DMS53 treated with DMSO at 0.1 percent for 48 hours (cell line): Measurements from ENCODE around the gene LMF1.
"Not testable (repeated sequence)": the region's sequence is repeated elsewhere in the genome, so short reads cannot be mapped to it uniquely, and the experiment has no call there.

ENCODE experiments used
- DNase-seq: peaks from one replicate; lab custom pipeline; 2025; ENCODE audit not compliant: unreplicated experiment; lab: John Stamatoyannopoulos, UW

LMF1 gene

GRCh38 chr16:897200-897543 lies 73.6 kb downstream of the LMF1 start:
- DNase-seq: no peak

- no peak for DNase-seq
These were observed 74.3 kb downstream of the LMF1 start for GRCh38 chr16:896261-897199.

- DNase-seq: no peak
These were observed 75.4 kb downstream of the LMF1 start for GRCh38 chr16:895371-895770.

GRCh38 chr16:894841-895240 lies 75.9 kb downstream of the LMF1 start:
- no peak for DNase-seq

GRCh38 chr16:894136-894535 lies 76.6 kb downstream of the LMF1 start:
- DNase-seq: no peak

- no peak for DNase-seq
These were observed 77.4 kb downstream of the LMF1 start for GRCh38 chr16:893360-893759.

GRCh38 chr16:892536-893255 lies 78.1 kb downstream of the LMF1 start:
- DNase-seq: no peak

GRCh38 chr16:892006-892405 lies 78.8 kb downstream of the LMF1 start:
- no peak for DNase-seq

GRCh38 chr16:891353-891740 lies 79.4 kb downstream of the LMF1 start:
- no peak for DNase-seq

- no peak for DNase-seq
These were observed 80.0 kb downstream of the LMF1 start for GRCh38 chr16:890716-891352.

- DNase-seq: no peak
These were observed 80.6 kb downstream of the LMF1 start for GRCh38 chr16:890217-890616.

- DNase-seq: no peak
These were observed 81.2 kb downstream of the LMF1 start for GRCh38 chr16:889586-889985.

- no peak for DNase-seq
These were observed 81.7 kb downstream of the LMF1 start for GRCh38 chr16:888901-889570.

GRCh38 chr16:888456-888855 lies 82.3 kb downstream of the LMF1 start:
- not testable (repeated sequence) for DNase-seq

- no peak for DNase-seq
These were observed 82.9 kb downstream of the LMF1 start for GRCh38 chr16:887846-888245.

GRCh38 chr16:886802-887731 lies 83.7 kb downstream of the LMF1 start:
- DNase-seq: no peak

GRCh38 chr16:886084-886543 lies 84.7 kb downstream of the LMF1 start:
- DNase-seq: no peak

- no peak for DNase-seq
These were observed 85.4 kb downstream of the LMF1 start for GRCh38 chr16:885391-885790.

GRCh38 chr16:884232-884631 lies 86.6 kb downstream of the LMF1 start:
- no peak for DNase-seq

GRCh38 chr16:883781-884180 lies 87.0 kb downstream of the LMF1 start:
- DNase-seq: no peak
